H9 (cell line): ENCODE data around the gene PCSK1. TPM values are rescaled to one million over a fixed set of nuclear protein-coding genes. Genes with fewer than 3 reads are reported as not detected.

Experiments
- DNase-seq: peaks from one replicate; pipeline ENCODE4 v3.0.0-alpha.2; 2017
- H2AFZ ChIP-seq: one replicate; pipeline ENCODE4 v1.6.1; 2013; ENCODE audit warnings: mild to moderate bottlenecking, low read length, control low read depth, moderate library complexity
- H2AK5ac ChIP-seq: 2 replicates; pipeline ENCODE4 v1.6.1; 2013; ENCODE audit warnings: low read length, control low read depth, mixed read lengths; ENCODE audit not compliant: insufficient read length
- H2BK120ac ChIP-seq: one replicate; pipeline ENCODE4 v1.6.1; 2013; ENCODE audit warnings: low read depth, mild to moderate bottlenecking, low read length, control low read depth, inconsistent platforms; ENCODE audit not compliant: poor library complexity, severe bottlenecking
- H2BK12ac ChIP-seq: 2 replicates; pipeline ENCODE4 v1.6.1; 2013; ENCODE audit warnings: low read length, control low read depth, mixed read lengths, low read depth; ENCODE audit not compliant: insufficient read length
- H2BK15ac ChIP-seq: 2 replicates; pipeline ENCODE4 v1.6.1; 2013; ENCODE audit warnings: low read depth, low read length, control low read depth
- H2BK20ac ChIP-seq: one replicate; pipeline ENCODE4 v1.6.1; 2013; ENCODE audit warnings: low read depth, mild to moderate bottlenecking, low read length, control low read depth, inconsistent platforms; ENCODE audit not compliant: poor library complexity, severe bottlenecking
- H2BK5ac ChIP-seq: 2 replicates; pipeline ENCODE4 v1.6.1; 2013; ENCODE audit warnings: low read length, control low read depth, mixed read lengths; ENCODE audit not compliant: insufficient read length
- H3K14ac ChIP-seq: 2 replicates; pipeline ENCODE4 v1.6.1; 2013; ENCODE audit warnings: low read length, control low read depth; ENCODE audit not compliant: insufficient read depth
- H3K18ac ChIP-seq: 2 replicates; pipeline ENCODE4 v1.6.1; 2013; ENCODE audit warnings: low read depth, mild to moderate bottlenecking, mixed read lengths, low read length, control low read depth; ENCODE audit not compliant: insufficient read length
- H3K23ac ChIP-seq: 2 replicates; pipeline ENCODE4 v1.6.1; 2013; ENCODE audit warnings: low read length, control low read depth, mixed read lengths, low read depth; ENCODE audit not compliant: insufficient read length
- H3K23me2 ChIP-seq: 2 replicates; pipeline ENCODE4 v1.6.1; 2013; ENCODE audit warnings: low read depth, mild to moderate bottlenecking, mixed read lengths, low read length, control low read depth; ENCODE audit not compliant: insufficient read length, poor library complexity, severe bottlenecking
- H3K27ac ChIP-seq: 2 replicates; pipeline ENCODE4 v1.5.1; 2013; ENCODE audit warnings: low read length, control low read depth, mixed read lengths, low read depth; ENCODE audit not compliant: insufficient read length
- H3K27me3 ChIP-seq: 2 replicates; pipeline ENCODE4 v1.6.1; 2013; ENCODE audit warnings: low read length, control low read depth, inconsistent platforms; ENCODE audit not compliant: insufficient read depth
- H3K4ac ChIP-seq: 2 replicates; pipeline ENCODE4 v1.6.1; 2013; ENCODE audit warnings: low read depth, mild to moderate bottlenecking, control low read depth, inconsistent platforms, low read length, moderate library complexity
- H3K4me1 ChIP-seq: 2 replicates; pipeline ENCODE4 v1.6.1; 2013; ENCODE audit warnings: low read length, control low read depth, inconsistent platforms; ENCODE audit not compliant: insufficient read depth
- H3K4me2 ChIP-seq: 2 replicates; pipeline ENCODE4 v1.6.1; 2013; ENCODE audit warnings: low read length, control low read depth, mixed read lengths; ENCODE audit not compliant: insufficient read length, insufficient read depth
- H3K56ac ChIP-seq: 2 replicates; pipeline ENCODE4 v1.6.1; 2013; ENCODE audit warnings: low read depth, mild to moderate bottlenecking, mixed read lengths, low read length, control low read depth; ENCODE audit not compliant: insufficient read length
- H3K79me1 ChIP-seq: 2 replicates; pipeline ENCODE4 v1.6.1; 2013; ENCODE audit warnings: low read depth, mild to moderate bottlenecking, moderate library complexity, low read length, control low read depth, inconsistent platforms; ENCODE audit not compliant: insufficient read depth, poor library complexity, severe bottlenecking
- H3K79me2 ChIP-seq: 2 replicates; pipeline ENCODE4 v1.6.1; 2013; ENCODE audit warnings: low read length, control low read depth, inconsistent platforms; ENCODE audit not compliant: insufficient read depth
- H3K9ac ChIP-seq: 2 replicates; pipeline ENCODE4 v1.6.1; 2013; ENCODE audit warnings: low read length, control low read depth, mixed read lengths; ENCODE audit not compliant: insufficient read length; ENCODE audit errors: extremely low read depth
- H3K9me3 ChIP-seq: one replicate; pipeline ENCODE4 v1.6.1; 2013; ENCODE audit warnings: low read depth, low read length, inconsistent platforms; ENCODE audit not compliant: control insufficient read depth
- H3T11ph ChIP-seq: one replicate; pipeline ENCODE4 v1.6.1; 2013; ENCODE audit warnings: mild to moderate bottlenecking, low read length, control low read depth, inconsistent platforms
- H4K20me1 ChIP-seq: one replicate; pipeline ENCODE4 v1.6.1; 2013; ENCODE audit not compliant: control insufficient read depth, insufficient read length, insufficient read depth
- H4K5ac ChIP-seq: 2 replicates; pipeline ENCODE4 v1.6.1; 2013; ENCODE audit warnings: low read depth, mild to moderate bottlenecking, mixed read lengths, low read length, control low read depth; ENCODE audit not compliant: insufficient read length
- H4K8ac ChIP-seq: replicated peaks from 2 replicates; pipeline ENCODE4 v1.6.1; 2013; ENCODE audit warnings: low read length, control low read depth, mixed read lengths, low read depth; ENCODE audit not compliant: insufficient read length
- H4K91ac ChIP-seq: 2 replicates; pipeline ENCODE4 v1.6.1; 2013; ENCODE audit warnings: low read depth, mild to moderate bottlenecking, moderate library complexity, mixed read lengths, low read length, control low read depth; ENCODE audit not compliant: insufficient read length
- H3K27ac Mint-ChIP-seq, 3 experiments: 2 replicates in 2 of 3; 3 replicates in 1 of 3; pipeline ENCODE4 v1.8.0; 2020 to 2021; ENCODE audit warnings: mixed read lengths in 3 of 3, mild to moderate bottlenecking in 1 of 3, moderate library complexity in 1 of 3
- H3K27me3 Mint-ChIP-seq: 2 replicates; pipeline ENCODE4 v1.8.0; 2021; ENCODE audit warnings: low read depth, mild to moderate bottlenecking, moderate library complexity, mixed read lengths
- H3K36me3 Mint-ChIP-seq, 3 experiments: 2 replicates in 2 of 3; 3 replicates in 1 of 3; pipeline ENCODE4 v1.8.0; 2020 to 2021; ENCODE audit warnings: low read depth in 3 of 3, mixed read lengths in 3 of 3; ENCODE audit not compliant: insufficient read depth in 1 of 3
- H3K4me1 Mint-ChIP-seq, 2 experiments: 2 replicates each; pipeline ENCODE4 v1.8.0; 2020; ENCODE audit warnings: mixed read lengths in 2 of 2
- H3K4me3 Mint-ChIP-seq, 2 experiments: 2 replicates in 1 of 2; 3 replicates in 1 of 2; pipeline ENCODE4 v1.8.0; 2020 to 2021; ENCODE audit warnings: mild to moderate bottlenecking in 2 of 2, mixed read lengths in 2 of 2, moderate library complexity in 1 of 2
- H3K9me3 Mint-ChIP-seq, 2 experiments: 2 replicates in 1 of 2; 3 replicates in 1 of 2; pipeline ENCODE4 v1.8.0; 2020; ENCODE audit warnings: mild to moderate bottlenecking in 2 of 2, mixed read lengths in 2 of 2, moderate library complexity in 1 of 2
- total RNA-seq: library from RNA; stranded (reverse); gene quantifications from 2 replicates; pipeline ENCODE4 v1.2.1, GENCODE V29; 2021
- TF ChIP-seq, protein P1 (sequence below): fragments of 200-600 bp; sonication (generic); conservative IDR thresholded peaks from 3 replicates; pipeline ENCODE4 v1.8.0; 2021; ENCODE audit warnings: antibody characterized with exemption, mild to moderate bottlenecking

Gene PCSK1
- total RNA-seq, 1 experiment from 2014 or later: 2.9 TPM

DNA sequence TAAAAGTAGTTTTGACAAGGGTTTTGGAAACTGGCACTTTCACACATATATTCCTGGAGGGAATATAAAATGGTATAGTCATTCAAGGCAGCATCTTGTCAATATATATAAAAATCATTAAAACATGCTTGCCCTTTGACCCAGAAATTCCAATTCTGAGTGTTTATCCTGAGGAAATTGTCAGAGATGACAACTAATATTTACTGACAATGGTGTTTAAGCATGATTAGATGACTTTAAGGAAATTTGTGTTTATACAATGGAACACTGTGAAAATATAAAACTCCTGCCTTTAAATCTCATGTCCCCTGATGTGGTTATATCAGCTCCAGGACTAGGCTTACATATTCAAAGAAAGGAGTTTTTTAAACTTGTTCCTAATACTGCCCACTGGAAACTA is 25.6 kb downstream of the PCSK1 start:
- no peaks in the 10 kb centered on the region for H3K23me2 ChIP-seq
- H3K79me1 ChIP-seq: no peaks in the 10 kb centered on the region
- H3K4me1 ChIP-seq: no peaks in the 10 kb centered on the region
- H3K9me3 ChIP-seq: no peaks in the 10 kb centered on the region
- H2BK120ac ChIP-seq: no peak overlapping the region
- H2BK5ac ChIP-seq: no peak overlapping the region
- H3T11ph ChIP-seq: no peak overlapping the region
- H2BK20ac ChIP-seq: no peak overlapping the region
- no peak overlapping the region for H3K9ac ChIP-seq
- Mint-ChIP-seq H3K9me3 (no peaks in the 10 kb centered on the region), H3K27me3 (no peaks in the 10 kb centered on the region), H3K4me1 (peaks cover 5 to 6% of the 10 kb centered on the region in 2 experiments; a peak in 3 of 4 replicates), H3K36me3 (no peaks in the 10 kb centered on the region), H3K4me3 (no peak overlapping the region), H3K27ac (no peak overlapping the region; a peak in 1 of 7 replicates)
- no peak overlapping the region for H3K14ac ChIP-seq
- TF ChIP-seq, protein P1, sequence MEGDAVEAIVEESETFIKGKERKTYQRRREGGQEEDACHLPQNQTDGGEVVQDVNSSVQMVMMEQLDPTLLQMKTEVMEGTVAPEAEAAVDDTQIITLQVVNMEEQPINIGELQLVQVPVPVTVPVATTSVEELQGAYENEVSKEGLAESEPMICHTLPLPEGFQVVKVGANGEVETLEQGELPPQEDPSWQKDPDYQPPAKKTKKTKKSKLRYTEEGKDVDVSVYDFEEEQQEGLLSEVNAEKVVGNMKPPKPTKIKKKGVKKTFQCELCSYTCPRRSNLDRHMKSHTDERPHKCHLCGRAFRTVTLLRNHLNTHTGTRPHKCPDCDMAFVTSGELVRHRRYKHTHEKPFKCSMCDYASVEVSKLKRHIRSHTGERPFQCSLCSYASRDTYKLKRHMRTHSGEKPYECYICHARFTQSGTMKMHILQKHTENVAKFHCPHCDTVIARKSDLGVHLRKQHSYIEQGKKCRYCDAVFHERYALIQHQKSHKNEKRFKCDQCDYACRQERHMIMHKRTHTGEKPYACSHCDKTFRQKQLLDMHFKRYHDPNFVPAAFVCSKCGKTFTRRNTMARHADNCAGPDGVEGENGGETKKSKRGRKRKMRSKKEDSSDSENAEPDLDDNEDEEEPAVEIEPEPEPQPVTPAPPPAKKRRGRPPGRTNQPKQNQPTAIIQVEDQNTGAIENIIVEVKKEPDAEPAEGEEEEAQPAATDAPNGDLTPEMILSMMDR: no peak
- no peak overlapping the region for H4K91ac ChIP-seq
- H3K79me2 ChIP-seq: no peaks in the 10 kb centered on the region
- no peaks in the 10 kb centered on the region for H3K27me3 ChIP-seq
- no peak overlapping the region for H2AK5ac ChIP-seq
- no peak overlapping the region for H2AFZ ChIP-seq
- no peak overlapping the region for H3K18ac ChIP-seq
- H4K8ac ChIP-seq: no peak overlapping the region
- no peak overlapping the region for H3K56ac ChIP-seq
- DNase-seq: no peak
- H2BK12ac ChIP-seq: no peak overlapping the region
- H3K4me2 ChIP-seq: no peak overlapping the region
- no peak overlapping the region for H3K4ac ChIP-seq
- H2BK15ac ChIP-seq: no peak overlapping the region
- no peak overlapping the region for H4K5ac ChIP-seq
- H3K27ac ChIP-seq: no peak overlapping the region
- H4K20me1 ChIP-seq: no peaks in the 10 kb centered on the region
- no peak overlapping the region for H3K23ac ChIP-seq
